HFF-Myc (cell line): ENCODE data around the gene TAS2R20.
"Not testable (repeated sequence)": the region's sequence is repeated elsewhere in the genome, so short reads cannot be mapped to it uniquely, and the experiment has no call there.

Experiments used
- DNase-seq: peaks from one replicate; pipeline ENCODE4 v3.0.0-alpha.2; 2011; ENCODE audit warnings: low read depth; ENCODE audit errors: extremely low read depth
- H3K4me3 ChIP-seq: replicated peaks from 2 replicates; pipeline ENCODE4 v1.5.1; 2011; ENCODE audit warnings: low read depth, mild to moderate bottlenecking, control low read depth, low read length
- TF ChIP-seq, protein P1 (sequence below): IDR thresholded peaks from 2 replicates; pipeline ENCODE4 v1.5.1; 2012; ENCODE audit warnings: mild to moderate bottlenecking, low read depth, low read length, control low read depth; ENCODE audit errors: missing control alignments

TAS2R20 gene, protein sequence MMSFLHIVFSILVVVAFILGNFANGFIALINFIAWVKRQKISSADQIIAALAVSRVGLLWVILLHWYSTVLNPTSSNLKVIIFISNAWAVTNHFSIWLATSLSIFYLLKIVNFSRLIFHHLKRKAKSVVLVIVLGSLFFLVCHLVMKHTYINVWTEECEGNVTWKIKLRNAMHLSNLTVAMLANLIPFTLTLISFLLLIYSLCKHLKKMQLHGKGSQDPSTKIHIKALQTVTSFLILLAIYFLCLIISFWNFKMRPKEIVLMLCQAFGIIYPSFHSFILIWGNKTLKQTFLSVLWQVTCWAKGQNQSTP

DNA sequence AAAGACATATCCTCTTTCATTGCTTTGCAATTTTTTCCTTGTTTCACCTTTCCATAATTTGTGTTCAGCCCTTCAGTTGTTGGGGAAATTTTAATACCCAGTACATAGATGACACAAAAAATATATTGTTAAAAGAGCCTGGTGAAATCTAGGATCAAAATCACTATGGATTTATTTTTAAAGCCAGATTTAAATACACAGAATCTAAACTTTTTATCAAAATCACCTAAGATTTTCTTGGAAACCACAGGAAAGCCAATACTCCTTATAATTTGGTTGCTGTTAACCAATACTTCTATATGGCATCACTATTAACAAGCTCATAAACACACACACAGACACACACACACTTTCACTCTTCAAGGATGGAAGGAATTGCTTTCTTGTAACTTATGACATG lies at the start of gene TAS2R20:
TSS of gene TAS2R20 (minus strand) at position 101 of the 400 bp plus-strand sequence. CDS start 429 bp downstream, outside the sequence.
- H3K4me3 ChIP-seq, result no peak within 1 kb of the TSS
- TF ChIP-seq, protein P1, sequence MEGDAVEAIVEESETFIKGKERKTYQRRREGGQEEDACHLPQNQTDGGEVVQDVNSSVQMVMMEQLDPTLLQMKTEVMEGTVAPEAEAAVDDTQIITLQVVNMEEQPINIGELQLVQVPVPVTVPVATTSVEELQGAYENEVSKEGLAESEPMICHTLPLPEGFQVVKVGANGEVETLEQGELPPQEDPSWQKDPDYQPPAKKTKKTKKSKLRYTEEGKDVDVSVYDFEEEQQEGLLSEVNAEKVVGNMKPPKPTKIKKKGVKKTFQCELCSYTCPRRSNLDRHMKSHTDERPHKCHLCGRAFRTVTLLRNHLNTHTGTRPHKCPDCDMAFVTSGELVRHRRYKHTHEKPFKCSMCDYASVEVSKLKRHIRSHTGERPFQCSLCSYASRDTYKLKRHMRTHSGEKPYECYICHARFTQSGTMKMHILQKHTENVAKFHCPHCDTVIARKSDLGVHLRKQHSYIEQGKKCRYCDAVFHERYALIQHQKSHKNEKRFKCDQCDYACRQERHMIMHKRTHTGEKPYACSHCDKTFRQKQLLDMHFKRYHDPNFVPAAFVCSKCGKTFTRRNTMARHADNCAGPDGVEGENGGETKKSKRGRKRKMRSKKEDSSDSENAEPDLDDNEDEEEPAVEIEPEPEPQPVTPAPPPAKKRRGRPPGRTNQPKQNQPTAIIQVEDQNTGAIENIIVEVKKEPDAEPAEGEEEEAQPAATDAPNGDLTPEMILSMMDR, result no peak
- DNase-seq, result no peak

DNA sequence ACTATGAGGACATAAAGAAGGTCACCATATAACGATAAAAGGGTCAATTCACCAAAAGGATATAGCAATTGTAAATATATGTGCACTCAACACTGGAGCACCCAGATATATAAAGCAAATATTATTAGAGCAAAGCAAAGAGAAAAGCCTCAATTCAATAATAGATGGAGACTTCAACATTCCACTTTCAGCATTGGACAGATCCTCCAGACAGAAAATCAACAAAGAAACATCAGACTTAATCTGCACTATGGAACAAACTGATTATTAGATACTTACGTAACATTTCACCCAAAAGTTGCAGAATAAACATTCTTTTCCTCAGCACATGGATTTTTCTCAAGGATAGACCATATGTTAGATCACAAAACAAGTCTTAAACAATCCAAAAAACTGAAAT lies 43.3 kb upstream of the TAS2R20 start:
- not testable (repeated sequence) for DNase-seq, H3K4me3 ChIP-seq

DNA sequence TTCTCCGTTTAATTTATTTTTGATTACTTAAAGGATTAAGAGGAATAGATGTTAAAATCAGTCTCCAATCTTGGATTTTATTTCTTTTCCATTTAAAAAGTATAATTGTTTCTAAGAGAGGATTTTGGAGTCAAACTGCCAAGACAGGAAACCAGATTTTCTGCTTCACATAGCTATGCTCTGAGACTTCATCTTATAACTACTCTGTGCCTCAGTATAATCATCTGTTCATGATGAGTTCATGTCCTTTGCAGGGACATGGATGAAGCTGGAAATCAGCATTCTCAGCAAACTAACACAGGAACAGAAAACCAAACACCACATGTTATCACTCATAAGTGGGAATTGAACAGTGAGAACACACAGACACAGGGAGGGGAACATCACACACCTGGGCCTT lies 42.1 kb upstream of the TAS2R20 start:
- H3K4me3 ChIP-seq, result no peak overlapping the region
- DNase-seq, result no peak
- TF ChIP-seq, protein P1, result no peak

DNA sequence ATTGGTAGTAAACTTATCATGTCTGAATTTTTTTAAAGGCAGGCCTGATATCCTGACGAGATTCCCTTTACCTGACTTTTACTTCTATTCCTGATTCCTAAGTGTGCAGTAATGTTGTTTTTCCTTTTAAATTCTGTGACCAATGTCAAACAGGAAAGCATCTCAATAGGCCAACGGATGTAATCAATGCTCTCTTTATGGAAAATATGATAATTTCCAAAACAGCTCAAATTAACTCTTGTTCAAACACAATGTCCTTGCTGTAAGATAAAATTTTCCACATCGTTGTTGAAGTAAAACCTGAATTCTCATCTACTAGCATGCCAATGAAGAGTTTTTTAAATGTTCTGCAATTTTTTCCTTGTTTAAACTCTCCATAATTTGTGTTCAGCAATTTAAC lies 41.1 kb upstream of the TAS2R20 start:
- TF ChIP-seq, protein P1, result no peak
- DNase-seq, result no peak
- H3K4me3 ChIP-seq, result no peak overlapping the region

DNA sequence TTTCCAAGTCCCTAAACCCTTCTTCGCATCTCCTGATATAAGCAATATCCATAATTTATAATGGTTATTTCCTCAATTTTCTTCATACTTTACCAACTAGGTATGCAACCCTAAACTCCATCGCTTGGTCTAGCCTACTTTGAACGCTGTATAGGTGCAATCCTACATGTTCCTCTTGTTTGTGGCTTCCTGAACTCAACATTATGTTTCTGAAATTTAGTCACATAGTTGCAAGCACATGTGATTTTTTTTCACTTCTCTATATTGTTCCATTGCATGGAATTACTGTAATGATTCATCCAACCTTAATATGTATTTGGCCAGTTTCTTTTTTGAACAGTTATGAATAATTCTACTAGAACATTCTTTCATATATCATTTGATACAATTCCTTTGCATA lies 35.9 kb upstream of the TAS2R20 start:
- H3K4me3 ChIP-seq, DNase-seq: not testable (repeated sequence)

DNA sequence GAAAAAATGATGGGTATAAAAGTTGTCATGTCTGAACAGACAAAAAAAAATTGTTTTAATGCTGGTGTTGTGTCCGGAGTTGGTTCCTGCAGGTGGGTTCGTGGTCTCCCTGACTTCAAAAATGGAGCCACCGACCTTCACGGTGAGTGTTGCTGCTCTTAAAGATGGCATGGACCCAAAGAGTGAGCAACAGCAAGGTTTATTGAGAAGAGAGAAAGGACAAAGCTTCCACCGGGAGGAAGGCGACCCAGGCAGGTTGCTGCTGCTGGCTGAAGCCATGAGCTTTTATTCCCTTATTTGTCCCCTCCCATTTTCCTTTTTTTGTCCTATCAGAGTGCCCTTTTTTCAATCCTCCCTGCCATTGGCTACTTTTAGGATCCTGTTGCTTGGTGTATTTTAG lies 33.2 kb upstream of the TAS2R20 start, which contains the start of gene TAS2R31:
TSS of gene TAS2R31 (minus strand) at position 101 of the 400 bp plus-strand sequence. CDS start at position 29, 72 bp downstream.
- TF ChIP-seq, protein P1, result no peak
- no peak for DNase-seq
- H3K4me3 ChIP-seq, result no peak within 1 kb of the TSS

DNA sequence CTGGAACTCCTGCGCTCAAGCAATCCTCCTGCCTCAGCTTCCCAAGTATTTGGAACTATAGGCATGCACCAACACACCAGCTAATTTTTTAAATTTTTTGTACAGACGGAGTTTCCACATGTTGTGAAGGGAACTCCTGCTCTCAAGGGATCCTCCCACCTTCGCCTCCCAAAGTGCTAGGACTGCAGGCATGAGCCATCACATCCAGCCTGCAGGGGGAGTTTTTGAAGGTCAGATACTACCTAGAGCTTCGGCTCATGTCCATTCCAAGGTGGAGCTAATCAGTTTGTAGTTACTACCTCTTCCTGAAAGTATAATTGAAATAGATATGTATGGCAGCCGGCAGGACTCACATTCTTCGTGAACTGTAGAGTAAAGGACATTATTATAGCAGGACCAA lies 28.0 kb upstream of the TAS2R20 start:
- H3K4me3 ChIP-seq, result no peak overlapping the region
- DNase-seq, result no peak
- TF ChIP-seq, protein P1, result no peak

DNA sequence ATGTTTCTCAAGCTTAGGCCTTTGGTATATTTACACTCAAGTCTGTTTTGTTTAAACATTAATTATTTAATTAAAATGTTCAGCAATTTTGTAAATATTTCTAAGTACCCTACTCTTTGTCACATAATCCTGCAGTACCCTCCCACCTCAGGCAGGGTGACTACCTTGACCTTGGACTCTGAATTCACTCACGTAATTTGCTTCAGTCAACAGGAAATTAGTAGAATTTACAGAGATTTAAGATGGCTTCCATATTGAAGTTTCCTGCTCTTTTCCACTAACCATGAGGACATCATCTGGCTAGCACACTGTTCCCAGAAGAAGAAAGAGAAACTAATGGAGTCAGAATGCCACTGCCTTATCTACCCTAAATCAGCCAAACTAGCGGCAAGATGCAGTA lies 25.3 kb upstream of the TAS2R20 start:
- DNase-seq, result no peak
- TF ChIP-seq, protein P1, result no peak

More for the DNA sequence above, 25.3 kb upstream of the TAS2R20 start:
- no peak overlapping the region for H3K4me3 ChIP-seq
